Activated CD4-positive, CD25-positive, alpha-beta regulatory T cell treated with anti-CD3 and anti-CD28 coated beads, Interleukin-2, amount 50 U/mL, for 72 hours (primary cell): ENCODE data around the gene HNRNPM.

Source experiments
- DNase-seq: peaks from one replicate; pipeline ENCODE4 v3.0.0; 2021

Gene HNRNPM

DNA sequence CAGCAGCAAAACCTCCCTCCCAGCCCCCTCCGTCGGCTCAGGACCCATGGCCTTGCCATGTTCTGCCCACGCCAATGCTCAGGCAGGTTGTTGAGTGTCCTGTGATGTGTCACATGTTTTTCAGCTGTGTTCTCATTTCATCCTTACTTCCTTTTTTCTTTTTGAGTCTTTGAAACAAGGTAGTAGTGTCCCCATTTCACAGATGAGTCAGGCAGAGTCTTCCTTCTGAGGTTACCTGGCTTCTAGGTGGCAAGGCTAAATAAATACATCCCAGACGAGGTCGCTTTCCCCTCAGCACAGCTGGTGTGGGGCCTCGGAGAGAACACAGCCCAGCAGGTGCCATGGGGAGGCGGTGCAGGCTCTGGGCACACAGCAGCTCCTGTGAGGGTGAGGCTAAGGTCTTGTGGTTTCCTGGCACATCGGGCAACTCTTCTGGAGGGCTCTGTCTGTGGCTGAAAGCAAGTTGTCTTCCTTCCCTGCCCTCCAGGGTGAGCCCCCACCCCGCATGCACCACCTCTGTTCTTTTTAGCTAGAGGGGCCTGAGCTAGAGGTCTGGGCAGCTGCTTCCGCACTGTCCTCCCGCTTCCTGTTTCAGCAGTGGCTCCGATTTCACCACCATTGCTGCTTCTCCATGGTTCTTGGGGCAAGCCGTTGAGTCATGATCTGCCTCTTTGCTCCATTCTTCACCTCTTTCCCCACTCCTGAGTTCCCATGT is 42.5 kb downstream of the HNRNPM start:
- DNase-seq: no peak

DNA sequence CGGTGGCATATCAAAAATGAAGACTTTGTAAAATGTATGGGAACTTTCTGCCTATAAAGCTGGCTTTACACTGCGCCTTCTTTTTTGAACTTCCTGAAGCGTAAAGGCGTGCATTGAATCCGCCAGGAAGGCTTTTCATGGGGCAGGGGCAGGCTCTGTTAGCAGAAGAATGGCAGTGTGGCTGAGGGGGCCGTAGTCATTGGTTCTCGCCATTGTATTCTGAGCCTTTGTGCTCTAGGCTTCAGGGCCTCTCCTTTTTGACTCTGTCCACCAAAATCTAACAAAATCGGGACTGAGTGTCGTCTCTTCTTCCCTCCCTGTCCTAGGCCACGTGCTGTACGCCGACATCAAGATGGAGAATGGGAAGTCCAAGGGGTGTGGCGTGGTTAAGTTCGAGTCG is 43.6 kb downstream of the HNRNPM start:
- DNase-seq: no peak

DNA sequence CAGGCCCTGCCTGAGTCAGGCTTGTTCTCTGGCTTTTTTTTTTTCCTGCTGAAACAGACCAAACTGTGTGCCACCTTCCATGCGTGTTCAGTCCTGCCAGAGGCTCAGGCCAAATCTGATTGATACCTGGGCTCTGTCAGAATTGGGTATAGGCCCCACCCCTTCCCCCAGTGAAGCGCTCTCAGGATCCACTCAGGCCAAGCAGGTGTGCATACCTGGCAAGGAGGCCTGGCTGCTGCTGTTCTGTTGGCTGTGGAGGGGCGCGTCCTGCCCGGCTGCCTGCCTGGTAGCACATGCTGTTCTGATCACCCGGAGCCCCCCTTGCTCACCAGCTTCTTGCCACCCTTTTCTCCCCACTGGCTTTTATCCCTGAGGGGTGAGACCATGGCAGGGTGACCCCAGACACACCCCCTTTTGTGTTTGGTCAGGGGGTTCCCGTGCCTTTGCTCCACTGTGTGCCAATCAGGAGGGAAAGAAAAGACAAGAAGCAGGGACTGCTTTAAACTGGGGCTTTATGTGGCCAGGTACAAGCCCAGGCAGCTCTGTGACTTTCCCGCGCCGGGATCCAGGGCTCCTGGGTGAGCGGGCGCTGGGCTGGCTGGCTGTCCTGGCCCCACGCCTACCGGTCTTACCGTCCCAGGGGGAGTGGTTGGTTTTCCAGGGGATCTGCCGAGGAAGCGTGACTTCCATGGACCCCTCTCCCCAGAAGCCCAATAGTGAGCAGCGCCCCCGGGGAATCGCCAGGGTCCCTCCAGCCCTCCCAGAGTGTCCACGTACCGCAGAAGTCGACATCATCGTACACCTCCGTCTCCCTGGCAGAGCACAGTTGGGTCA is 45.0 kb downstream of the HNRNPM start:
- no peak for DNase-seq

- no peak for DNase-seq
These were observed 45.6 kb downstream of the HNRNPM start for GRCh38 chr19:8490395-8490760.

DNA sequence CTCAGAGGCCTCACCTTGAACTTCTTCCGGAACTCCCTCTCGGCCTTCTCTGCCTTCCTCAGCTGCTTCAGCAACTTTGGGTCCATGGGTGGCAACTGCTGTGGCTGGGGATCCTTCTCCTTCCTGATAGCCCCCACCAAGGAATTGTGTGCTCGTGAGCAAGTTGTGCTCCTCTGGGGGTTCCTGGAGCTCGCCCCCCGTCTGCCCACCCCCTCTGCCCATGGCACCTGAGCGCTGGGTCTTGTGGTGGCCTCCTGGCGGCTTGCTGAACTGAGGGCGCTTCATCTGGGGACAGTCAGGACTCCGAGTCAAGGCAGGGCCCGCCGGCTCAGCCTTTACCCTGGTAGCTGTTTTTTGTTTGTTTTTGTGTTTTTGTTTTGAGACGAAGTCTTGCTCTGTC is 46.1 kb downstream of the HNRNPM start:
- no peak for DNase-seq

- DNase-seq: no peak
These were observed 46.8 kb downstream of the HNRNPM start for GRCh38 chr19:8491574-8491973.

DNA sequence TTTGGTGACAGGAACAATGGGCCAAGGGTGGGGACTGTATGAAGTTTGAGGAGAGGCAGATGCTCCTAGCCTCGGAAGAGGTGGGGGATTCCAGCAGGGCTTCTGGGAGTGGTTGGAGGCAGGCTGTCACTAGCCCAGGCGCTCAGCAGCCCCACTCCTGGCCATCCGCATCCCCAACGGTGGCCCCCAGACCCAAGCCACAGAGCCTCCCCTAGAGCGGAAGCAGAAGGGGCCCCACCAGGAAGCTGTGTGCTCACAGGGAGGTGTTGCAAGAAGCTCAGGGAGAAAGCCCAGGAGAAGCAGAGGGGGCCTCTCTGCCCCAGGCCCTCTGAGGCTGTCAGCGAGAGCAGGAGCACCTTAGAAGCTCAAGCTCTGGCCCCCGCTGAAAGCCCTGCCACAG is 49.4 kb downstream of the HNRNPM start:
- DNase-seq: no peak

DNA sequence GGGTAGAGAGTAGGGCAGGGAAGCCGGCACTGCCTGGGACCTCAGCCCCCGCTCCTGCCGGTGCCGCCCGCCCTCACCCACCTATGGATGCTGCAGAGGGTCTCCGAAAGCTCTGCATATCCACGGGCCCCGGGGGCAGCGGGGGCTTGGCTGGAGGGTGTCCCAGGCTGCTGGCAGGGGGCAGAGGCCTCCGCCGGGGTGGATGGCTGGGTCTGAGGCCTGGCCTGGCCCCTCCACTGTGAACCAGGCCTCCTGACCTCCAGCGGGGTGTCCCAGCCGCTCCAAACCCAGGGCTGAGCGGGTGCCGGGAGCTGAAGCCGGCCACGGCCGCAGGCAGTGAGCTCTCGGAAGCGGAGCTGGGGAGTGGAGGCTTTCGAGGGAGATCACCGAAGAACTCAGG is 53.5 kb downstream of the HNRNPM start:
- DNase-seq: no peak

DNA sequence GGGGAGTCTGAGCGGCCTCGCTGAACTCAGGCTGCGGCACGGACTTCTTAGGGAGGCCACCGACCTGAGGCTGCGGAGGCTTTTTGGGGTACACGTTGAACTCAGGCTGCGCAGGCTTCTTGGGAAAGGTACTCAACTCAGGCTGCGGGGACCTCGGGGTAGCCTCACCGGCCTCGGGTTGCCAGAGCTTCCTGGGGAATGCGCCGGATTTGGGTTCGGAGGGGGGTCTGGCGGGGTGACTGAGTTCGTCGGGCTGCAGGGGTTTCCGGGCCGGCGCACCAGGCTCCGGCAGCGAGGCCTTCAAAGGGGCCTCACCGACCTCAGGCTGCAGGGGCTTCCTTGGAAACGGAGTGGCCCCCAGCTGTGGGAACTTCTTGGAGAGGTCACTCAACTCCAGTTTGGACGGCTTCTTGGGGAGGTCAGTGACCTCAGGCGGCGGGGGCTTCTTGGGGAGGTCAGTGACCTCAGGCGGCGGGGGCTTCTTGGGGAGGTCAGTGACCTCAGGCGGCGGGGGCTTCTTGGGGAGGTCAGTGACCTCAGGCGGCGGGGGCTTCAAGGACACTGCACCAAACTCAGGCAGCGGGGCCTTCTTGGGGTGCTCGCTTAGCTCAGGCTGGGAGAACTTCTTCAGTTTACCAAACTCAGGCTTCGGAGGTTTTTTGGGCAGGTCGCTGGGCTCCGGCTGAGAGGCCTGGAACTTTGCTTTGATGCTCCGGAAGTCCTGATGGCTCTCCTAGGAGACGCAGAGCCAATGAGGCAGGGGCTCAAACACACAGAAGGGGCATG is 54.5 kb downstream of the HNRNPM start:
- no peak for DNase-seq

GRCh38 chr19:8500158-8500557 is 55.4 kb downstream of the HNRNPM start:
- DNase-seq: no peak

- no peak for DNase-seq
These were observed 56.7 kb downstream of the HNRNPM start for GRCh38 chr19:8501516-8501915.

DNA sequence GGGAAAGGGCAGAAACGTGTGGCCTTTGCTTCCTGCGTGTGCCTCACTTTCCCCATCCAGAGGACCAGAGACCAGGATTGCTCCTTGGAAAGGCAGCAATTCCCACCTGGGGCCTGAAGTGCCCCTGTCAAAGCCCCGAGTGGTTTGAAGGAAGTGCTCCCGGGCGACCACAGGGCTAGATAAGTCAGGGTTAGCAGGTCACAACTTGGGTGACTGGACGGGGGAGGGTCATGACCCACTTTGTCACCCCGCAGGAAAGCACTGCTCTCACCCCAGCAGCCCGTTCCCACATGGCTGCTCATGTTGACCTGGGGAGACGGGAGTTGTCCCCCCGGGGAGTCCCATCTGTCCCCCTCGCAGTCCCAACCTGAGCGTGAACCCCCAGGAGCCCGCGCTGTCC is 57.2 kb downstream of the HNRNPM start:
- no peak for DNase-seq

DNA sequence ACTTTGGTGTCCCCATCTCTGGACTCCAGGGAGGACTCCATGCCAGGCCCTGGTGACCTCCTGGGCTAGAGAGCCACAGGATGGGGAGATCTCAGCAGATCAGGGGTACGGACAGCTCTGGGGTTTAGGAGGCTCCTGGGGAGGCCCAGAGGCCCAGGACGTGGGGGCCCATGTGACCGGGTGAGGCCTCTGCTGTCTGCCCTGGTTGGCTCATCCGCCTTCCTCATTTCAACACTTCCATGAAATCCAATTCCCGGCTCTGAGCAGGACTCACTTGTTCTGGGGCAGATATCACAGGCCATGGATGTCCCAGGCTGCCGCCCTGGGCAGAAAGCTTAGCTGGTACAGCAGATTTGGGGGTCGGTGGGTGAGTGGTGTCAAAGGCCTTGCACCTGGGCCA is 58.7 kb downstream of the HNRNPM start:
- no peak for DNase-seq

- no peak for DNase-seq
These were observed 59.4 kb downstream of the HNRNPM start for GRCh38 chr19:8504171-8504570.

GRCh38 chr19:8504919-8505318 is 60.1 kb downstream of the HNRNPM start:
- no peak for DNase-seq

GRCh38 chr19:8505680-8506401 is 61.1 kb downstream of the HNRNPM start:
- peak; percentile 78 for DNase-seq

DNA sequence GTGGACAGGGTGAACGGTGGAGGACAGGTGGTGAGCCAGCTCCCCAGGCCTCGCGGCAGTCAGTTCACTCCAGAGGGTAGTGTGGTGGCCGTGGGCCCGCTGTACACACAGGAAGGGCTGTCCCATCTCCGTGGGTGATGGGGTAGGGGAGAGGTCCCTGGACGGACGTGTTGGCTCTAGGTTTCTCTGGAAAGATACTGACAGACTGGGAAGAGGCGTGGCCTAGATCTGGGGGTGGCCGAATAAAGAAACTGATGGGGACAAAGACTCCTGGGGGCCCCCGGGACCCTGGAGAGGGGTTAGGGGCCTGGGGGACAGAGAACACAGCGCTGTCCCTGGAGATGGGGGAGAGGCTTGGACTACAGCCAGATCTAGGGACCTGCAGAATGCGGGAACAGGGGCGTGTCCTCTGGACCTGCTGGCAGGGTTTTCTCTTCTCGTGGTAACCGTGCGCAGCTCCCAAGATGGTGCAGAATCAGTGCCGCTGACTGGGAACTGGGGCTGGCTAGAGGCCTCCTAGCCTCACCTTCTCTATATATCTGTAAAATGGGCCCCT is 61.7 kb downstream of the HNRNPM start:
- no peak for DNase-seq

DNA sequence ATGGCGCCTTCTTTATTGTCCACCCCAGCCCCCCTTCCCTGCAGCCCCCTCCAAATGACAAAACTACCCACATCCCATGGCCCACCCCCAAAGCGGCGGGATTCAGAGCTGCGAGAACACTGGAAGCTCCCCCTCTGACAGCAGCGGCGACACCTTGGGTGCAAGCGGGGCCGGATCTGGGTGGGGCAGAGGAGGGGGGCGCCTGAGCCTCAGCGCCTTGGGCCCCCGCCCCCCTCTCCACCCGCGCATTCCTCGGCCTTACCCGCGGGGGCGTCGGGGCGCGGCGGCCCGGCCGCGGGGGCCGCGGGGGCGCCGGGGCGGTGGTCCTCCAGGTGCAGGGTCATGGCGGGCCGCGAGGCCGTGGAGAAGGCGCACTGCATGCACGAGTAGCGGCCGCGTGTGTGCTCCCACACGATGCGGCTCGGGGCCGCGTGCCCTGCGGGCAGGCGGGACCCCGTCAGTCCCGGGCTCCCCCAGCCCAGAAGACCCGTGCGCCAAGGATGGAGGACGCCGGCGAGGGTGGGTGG is 65.9 kb downstream of the HNRNPM start:
- no peak for DNase-seq

- no peak for DNase-seq
These were observed 66.9 kb downstream of the HNRNPM start for GRCh38 chr19:8511573-8512101.

GRCh38 chr19:8512115-8512967 is 67.6 kb downstream of the HNRNPM start:
- DNase-seq: peak; percentile 50

GRCh38 chr19:8513036-8513686 is 68.4 kb downstream of the HNRNPM start:
- no peak for DNase-seq
